Ecto neural progenitor cell (in vitro differentiated cells): ENCODE results near the gene STEAP1B.

Source experiments
- DNase-seq: peaks from one replicate; pipeline ENCODE4 v3.0.0-alpha.2; 2018; ENCODE audit warnings: low spot score

STEAP1B gene

GRCh38 chr7:22400150-22400814 is 99.7 kb downstream of the STEAP1B start:
- no peak for DNase-seq

DNA sequence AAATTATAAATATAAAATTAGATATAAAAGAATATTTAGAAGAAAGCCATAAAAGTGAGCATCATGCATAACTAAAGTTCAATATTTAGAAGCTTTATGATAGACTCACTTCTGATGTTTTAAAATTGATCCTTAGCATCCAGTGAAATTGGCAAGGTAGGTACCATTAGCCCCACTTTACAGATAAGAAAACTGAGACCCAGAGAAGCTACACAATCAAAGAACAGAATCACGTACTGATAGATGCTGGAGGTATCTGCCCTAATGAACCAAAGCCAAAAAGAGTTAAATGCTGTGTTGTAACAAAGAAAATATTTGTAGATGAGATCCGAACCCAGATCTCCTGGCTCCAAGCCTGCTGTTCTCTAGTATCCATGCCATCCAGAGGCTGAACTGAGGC is 100.4 kb downstream of the STEAP1B start:
- DNase-seq, result no peak

- no peak for DNase-seq
These were observed 100.9 kb downstream of the STEAP1B start for GRCh38 chr7:22399091-22399490.

DNA sequence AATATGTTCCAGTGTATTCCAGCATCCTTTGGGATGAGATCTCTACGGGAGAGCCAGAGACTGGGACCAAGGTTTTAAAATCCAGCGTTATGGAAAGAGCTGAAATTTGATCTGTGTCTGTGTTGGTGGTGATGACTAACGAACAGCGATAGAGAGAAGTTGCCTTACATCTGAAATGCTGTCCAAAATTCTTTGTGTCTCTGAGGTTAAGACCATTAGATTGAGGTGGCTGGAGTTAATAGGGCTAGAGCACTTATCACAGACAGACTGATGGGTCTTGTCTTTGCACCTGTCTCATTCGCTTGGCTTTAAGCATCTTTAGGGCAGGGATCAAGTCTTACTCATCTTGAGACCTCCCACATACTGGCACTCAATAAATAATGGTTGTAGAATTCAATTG is 102.0 kb downstream of the STEAP1B start:
- DNase-seq, result no peak

DNA sequence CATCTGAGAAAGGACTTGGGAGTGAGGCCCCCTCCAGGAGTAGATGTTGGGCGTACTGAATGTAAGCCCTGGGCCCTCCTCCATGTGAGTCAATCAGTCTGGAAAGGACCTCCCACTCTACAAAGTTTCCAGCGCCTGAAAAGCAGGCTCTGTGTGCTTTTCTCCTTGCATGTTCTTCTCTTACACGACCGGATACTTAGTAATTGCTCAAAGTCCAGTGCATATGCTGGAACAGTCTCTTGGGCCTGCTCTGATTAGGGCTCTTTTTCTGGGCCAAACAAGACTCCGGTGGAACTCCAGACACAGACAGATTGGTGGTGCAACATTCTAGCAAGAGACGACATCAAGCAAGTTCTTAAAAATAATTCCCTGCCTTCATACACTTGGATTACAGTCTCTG is 104.8 kb downstream of the STEAP1B start:
- no peak for DNase-seq

DNA sequence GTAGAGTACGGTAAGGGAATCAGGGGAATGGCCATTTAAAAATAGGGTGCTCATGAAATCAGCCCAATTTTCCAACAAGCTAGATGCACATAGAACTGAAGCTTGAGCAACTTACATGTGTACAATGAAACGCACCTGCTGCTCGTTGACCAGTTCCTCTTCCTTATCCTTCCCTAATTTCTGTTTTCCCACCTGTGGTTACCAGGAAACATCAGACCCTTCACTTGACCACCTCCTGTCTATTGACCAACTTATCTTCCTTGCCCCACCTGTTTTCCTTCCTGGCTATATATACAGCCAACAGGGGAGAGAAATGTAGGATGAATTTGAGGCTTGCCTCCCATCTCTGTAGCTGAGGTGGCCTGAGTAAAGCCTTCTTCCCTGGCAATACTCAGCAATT is 105.2 kb downstream of the STEAP1B start:
- no peak for DNase-seq

GRCh38 chr7:22393913-22394729 is 105.9 kb downstream of the STEAP1B start:
- DNase-seq, result no peak

DNA sequence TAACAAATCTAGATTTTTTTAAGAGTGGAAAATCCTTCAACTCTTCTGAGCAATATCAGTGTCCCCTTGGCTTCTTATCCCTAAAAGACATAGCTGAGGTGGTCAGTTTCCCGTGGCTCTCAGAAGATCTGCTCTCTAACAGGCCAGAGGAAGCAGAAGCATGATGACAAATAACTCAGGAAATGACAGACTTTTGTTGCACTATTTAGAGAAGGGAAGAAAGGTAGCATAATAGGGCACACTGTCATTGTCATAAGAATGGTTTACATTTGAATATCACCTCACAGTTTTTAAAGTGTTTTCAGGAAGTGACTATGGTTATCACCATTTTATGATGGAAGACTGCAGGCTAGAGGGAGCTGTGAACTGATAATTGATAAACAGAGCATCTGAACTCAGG is 109.5 kb downstream of the STEAP1B start:
- no peak for DNase-seq

DNA sequence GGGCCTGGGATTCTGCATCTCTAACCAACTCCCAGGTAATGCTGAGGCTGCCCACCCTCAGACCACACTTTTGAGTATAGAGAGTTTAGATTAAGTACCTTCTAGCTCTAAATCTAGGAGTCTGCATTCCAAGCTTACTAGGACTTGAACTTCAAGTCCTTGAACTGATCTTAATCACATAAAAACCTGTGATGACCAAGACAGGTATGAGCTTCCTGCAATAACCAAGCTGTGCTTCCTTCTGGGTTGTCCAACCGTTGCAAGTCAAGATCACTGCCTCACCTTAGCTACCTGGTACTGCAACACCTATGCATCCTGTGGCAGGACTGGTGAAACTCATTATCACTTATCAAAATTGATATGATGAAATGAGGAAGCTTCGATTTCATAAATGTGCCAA is 110.1 kb downstream of the STEAP1B start:
- no peak for DNase-seq

DNA sequence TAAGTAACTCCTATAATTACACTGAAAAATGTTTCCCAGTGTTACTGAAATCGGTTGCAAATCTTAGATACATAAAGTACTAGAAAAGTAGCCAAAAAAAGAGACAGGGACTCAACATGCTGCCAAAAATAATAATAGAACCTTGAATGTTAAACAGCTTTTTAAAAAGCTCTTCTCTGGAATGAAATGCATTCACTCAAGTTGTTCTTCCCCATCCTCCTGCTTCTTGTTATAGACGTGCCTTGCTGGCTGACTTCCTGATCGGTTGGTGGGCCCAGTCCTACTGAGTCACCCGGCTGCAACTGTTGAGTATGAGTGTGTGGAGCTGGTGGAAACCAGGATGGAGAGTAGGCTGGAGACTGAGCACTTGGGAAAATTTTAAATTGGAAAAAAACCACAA is 112.4 kb downstream of the STEAP1B start:
- no peak for DNase-seq

DNA sequence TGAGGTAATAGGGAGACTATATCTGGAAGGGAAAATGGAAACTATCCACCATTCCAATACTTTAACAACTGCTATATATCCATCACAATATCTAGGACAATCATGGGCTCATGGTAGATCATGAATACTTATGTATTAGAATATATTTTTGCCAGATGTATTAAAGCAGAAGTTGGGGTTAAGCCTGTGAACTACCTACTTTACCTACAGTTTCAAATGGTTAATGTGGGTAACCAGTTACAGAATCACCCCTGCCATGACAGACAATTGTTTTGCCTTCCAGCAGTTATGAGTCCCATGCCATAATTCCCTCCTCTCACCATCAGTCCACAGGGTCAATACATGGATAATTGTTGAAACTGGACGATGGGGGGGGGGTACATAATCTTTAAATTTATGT is 113.1 kb downstream of the STEAP1B start:
- DNase-seq, result no peak

- no peak for DNase-seq
These were observed 113.7 kb downstream of the STEAP1B start for GRCh38 chr7:22386206-22386858.

DNA sequence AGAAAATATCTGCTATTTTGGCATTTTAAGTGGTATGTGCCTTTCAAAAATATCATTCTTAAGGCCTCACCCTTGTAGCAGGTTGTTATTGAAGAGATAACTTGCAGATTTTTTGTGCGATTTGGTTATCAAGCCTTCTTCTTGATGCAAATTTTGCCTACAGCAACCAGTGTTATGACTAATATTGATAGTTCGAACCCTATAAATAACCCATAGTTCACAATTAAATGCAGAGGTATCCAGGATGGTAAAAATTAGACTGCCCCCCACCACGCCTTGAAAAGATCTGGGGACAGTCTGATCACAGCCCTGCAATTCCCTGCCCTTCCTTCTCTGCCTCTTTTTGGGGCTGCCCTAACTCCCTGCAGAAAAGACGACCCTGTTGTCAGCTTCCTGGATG is 114.7 kb downstream of the STEAP1B start:
- no peak for DNase-seq

DNA sequence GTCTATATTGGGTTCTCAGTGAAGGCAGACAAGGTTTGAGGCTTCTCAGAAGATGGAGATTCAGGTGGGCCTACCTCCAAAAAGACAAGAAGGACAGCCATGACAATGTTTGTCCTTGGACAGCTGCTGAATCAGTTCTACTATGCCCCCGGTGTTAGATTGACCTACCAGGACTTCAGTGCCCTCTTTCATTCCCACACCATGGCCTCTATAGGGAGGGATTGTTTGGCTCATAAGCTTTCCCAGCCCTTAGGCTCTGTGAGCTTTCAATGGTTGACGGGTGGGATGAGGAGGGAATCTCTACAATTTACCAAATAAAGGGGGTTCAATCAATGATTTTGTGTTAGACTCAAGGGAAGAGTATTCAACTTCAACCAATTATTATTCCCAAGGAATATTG is 119.7 kb downstream of the STEAP1B start:
- DNase-seq, result no peak

DNA sequence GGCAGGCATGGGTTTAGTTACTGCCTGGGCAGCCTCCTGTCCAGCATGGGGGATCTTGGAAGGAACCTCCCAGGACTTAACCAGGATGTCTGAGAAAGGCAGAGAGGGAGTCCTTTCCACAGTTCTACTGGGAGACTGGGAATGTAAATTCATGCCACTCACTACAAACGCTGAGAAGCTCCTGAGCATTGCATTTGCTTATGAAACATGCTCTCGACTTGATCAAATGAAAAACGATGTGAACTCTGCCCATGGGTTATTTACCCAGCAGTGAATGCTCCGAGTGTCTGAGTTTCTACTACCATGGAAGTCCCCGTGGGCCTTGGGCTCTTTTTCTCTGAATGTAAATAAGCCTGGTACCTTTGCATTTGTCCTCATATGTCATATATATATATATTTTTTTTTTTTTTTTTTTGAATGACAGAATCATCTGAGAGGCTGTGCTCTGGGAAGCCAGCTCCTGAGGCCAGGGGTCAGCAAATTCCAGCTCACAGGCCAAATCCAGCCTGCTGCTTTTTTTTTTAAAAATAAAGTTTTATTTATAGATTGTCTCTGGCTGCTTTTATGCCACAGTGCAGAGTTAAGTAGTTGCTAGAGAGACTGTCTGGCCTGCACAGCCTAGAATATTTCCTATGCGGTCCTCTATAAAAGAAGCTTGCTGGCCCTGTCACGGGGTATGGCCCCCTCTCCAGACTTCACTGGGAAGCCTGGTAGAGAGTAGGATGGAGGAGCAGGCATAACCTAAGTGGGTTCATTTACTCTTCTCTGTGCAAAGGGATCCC is 121.6 kb downstream of the STEAP1B start:
- DNase-seq, result no peak

DNA sequence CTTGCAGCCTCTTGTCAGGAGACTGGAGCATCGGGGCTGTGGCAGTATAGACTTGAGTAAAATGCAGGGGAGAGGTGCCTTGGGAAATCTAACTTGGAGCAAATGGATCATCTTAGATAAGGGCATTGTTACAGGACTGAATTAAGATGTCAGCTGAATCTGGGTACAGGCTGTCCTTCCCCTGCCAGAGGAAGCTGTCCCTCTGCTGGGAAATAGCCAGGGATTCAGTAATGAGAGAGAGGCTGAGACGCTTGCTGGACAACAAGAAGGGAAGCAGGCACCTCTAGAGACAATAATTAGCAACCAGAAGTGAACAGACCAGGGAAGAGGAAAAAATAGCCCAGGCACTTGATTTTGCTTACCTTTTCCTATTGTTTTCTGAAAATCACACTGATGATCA is 122.3 kb downstream of the STEAP1B start:
- DNase-seq, result no peak

GRCh38 chr7:22375359-22376048 is 124.5 kb downstream of the STEAP1B start:
- no peak for DNase-seq

- no peak for DNase-seq
These were observed 126.1 kb downstream of the STEAP1B start for GRCh38 chr7:22373911-22374310.

- DNase-seq, result no peak
These were observed 126.6 kb downstream of the STEAP1B start for GRCh38 chr7:22373388-22373787.

- DNase-seq, result no peak
These were observed 127.1 kb downstream of the STEAP1B start for GRCh38 chr7:22372863-22373262.

DNA sequence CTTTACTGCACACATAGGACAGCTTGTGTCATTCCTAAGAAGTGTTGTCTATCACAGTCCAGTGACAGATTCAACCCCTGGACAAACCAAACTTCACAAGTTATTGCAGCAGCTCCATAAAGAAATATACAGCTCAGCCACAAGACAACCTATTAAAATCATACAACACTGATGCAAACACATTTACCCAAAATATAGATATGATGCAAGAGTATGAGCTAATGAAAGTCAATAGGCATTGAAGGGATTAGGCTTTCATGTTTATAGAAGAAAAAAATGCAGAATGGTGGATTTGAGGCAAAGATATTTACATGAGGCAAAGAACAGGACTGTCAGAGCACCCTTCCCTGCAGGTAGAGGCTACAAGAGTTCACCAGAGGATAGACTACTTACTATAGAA is 128.1 kb downstream of the STEAP1B start:
- DNase-seq, result no peak
